MG63 (cell line): ENCODE results near the gene JMJD1C. TPM values are rescaled to one million over a fixed set of nuclear protein-coding genes. Genes with fewer than 3 reads are reported as not detected.
"Not testable (repeated sequence)": the region's sequence is repeated elsewhere in the genome, so short reads cannot be mapped to it uniquely, and the experiment has no call there.

ENCODE experiments used
- DNase-seq: peaks from one replicate; pipeline ENCODE4 v3.0.0-alpha.2; 2020
- H3K27me3 ChIP-seq: fragments of 250-450 bp; sonication (Bioruptor Pico); 2 replicates; pipeline ENCODE4 v1.5.1; 2020; ENCODE audit warnings: mild to moderate bottlenecking, moderate library complexity
- H3K36me3 ChIP-seq: fragments of 250-450 bp; sonication (Bioruptor Pico); 2 replicates; pipeline ENCODE4 v1.5.1; 2020; ENCODE audit warnings: mild to moderate bottlenecking, moderate library complexity
- H3K4me3 ChIP-seq: fragments of 250-450 bp; sonication (Bioruptor Pico); 2 replicates; pipeline ENCODE4 v1.5.1; 2020; ENCODE audit warnings: mild to moderate bottlenecking, moderate library complexity
- H3K9me3 ChIP-seq: fragments of 250-450 bp; sonication (Bioruptor Pico); 2 replicates; pipeline ENCODE4 v1.5.1; 2020; ENCODE audit warnings: mild to moderate bottlenecking, moderate library complexity
- total RNA-seq: library from RNA; depleted of rRNA; stranded (reverse); fragments of >200 nt; shearing (Covaris generic); gene quantifications from 2 replicates; pipeline ENCODE4 v1.2.3, GENCODE V29; 2014; ENCODE audit warnings: low replicate concordance

Gene JMJD1C
- total RNA-seq, 1 experiment from 2014 or later = 14.1 TPM

- no peak overlapping the region for H3K4me3 ChIP-seq
- H3K36me3 ChIP-seq = no peaks in the 10 kb centered on the region
- no peaks in the 10 kb centered on the region for H3K27me3 ChIP-seq
- H3K9me3 ChIP-seq = no peaks in the 10 kb centered on the region
- no peak for DNase-seq
Observed at GRCh38 chr10:63318491-63318890, 147.3 kb downstream of the JMJD1C start.

DNA sequence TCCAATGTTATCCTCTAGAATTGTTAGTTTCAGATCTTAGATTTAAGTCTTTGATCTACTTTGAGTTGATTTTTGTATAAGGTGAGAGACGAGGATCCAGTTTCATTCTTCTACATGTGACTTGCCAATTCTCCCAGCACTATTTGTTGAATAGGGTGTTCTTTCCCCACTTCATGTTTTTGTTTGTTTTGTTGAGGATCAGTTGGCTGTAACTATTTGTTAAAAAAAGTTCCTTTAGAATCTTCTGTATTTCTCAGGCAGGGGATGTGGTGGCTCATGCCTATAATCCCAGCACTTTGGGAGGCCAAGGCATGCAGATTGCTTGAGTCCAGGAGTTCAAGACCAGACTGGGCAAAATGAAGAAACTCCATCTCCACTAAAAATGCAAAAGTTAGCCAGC, 151.8 kb downstream of the JMJD1C start:
- no peak for DNase-seq
- H3K27me3 ChIP-seq = no peaks in the 10 kb centered on the region

GRCh38 chr10:63313066-63313717, 152.6 kb downstream of the JMJD1C start:
- H3K9me3 ChIP-seq = no peaks in the 10 kb centered on the region
- no peaks in the 10 kb centered on the region for H3K27me3 ChIP-seq
- DNase-seq = no peak
- H3K4me3 ChIP-seq = no peak overlapping the region
- no peaks in the 10 kb centered on the region for H3K36me3 ChIP-seq

More for the DNA sequence above, 151.8 kb downstream of the JMJD1C start:
- Histone ChIP-seq H3K36me3 (no peaks in the 10 kb centered on the region), H3K4me3 (no peak overlapping the region), H3K9me3 (no peaks in the 10 kb centered on the region)

- no peaks in the 10 kb centered on the region for H3K36me3 ChIP-seq
Observed at GRCh38 chr10:63308628-63309027, 157.1 kb downstream of the JMJD1C start.

DNA sequence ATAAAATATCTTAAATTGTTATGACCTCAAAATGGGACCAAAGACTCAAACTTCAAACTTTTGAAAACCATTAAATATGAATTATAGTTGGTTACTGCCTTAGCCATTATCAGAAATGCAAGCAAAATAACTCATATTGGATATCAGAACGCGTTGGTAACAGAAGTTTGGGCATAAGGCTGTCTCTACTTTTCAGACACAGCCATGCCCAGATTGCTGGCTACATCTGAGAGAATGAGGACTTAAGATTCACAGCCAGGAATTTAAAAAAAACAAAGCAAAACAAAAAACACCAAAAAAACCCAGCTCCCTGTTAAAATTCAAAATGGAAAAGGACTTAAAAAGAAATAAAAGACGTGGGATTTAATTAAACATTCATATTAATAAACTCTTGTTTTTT, 161.6 kb downstream of the JMJD1C start:
- no peaks in the 10 kb centered on the region for H3K27me3 ChIP-seq
- H3K36me3 ChIP-seq = no peaks in the 10 kb centered on the region
- H3K9me3 ChIP-seq = no peaks in the 10 kb centered on the region
- no peak for DNase-seq
- H3K4me3 ChIP-seq = no peak overlapping the region

More at GRCh38 chr10:63308628-63309027, 157.1 kb downstream of the JMJD1C start:
- Histone ChIP-seq H3K27me3 (no peaks in the 10 kb centered on the region), H3K9me3 (no peaks in the 10 kb centered on the region), H3K4me3 (no peak overlapping the region)
- no peak for DNase-seq

- H3K36me3 ChIP-seq = no peaks in the 10 kb centered on the region
- H3K9me3 ChIP-seq = no peaks in the 10 kb centered on the region
- no peak overlapping the region for H3K4me3 ChIP-seq
- H3K27me3 ChIP-seq = no peaks in the 10 kb centered on the region
- DNase-seq = no peak
Observed at GRCh38 chr10:63300801-63301200, 165.0 kb downstream of the JMJD1C start.

DNA sequence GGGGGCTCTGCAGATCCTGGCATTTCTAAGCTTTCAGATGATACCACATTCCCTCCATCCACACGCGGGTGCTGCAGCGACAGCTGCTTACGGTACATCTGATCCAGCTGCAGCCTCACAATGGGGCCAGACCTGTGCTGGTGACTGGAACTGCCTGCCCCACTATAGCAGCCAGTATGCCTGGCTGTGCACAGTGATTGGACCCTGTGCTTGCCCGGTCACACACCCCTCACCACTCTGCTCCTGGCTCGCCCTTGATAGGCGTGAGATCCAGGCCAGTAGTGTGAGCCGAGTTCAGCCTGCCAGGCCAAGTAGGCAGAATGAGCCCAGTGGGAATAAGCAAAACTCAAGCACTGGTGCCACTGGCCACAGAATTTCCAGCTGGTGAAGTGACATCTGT, 167.8 kb downstream of the JMJD1C start:
- DNase-seq = no peak
- H3K4me3 ChIP-seq = no peak overlapping the region

GRCh38 chr10:63294781-63295180, 171.0 kb downstream of the JMJD1C start:
- Histone ChIP-seq H3K4me3 (no peak overlapping the region), H3K9me3 (no peaks in the 10 kb centered on the region), H3K27me3 (no peaks in the 10 kb centered on the region), H3K36me3 (no peaks in the 10 kb centered on the region)
- DNase-seq = no peak

More for the DNA sequence above, 167.8 kb downstream of the JMJD1C start:
- no peaks in the 10 kb centered on the region for H3K36me3 ChIP-seq
- H3K27me3 ChIP-seq = no peaks in the 10 kb centered on the region
- no peaks in the 10 kb centered on the region for H3K9me3 ChIP-seq

DNA sequence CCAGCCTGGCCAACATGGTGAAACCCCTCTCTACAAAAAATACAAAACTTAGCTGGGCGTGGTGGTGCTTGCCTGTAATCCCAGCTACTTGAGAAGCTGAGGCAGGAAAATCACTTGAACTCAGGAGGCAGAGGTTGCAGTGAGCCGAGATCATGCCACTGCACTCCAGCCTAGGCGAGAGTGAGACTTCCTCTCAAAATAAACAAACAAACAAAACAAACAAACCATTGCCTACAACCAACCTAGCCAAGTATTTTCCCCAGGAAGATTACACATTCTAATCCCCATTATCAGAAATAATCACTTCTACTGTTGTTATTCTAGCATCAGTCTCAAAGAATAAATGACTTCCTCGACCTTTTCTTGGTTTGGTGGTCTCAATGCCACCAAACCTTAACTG, 172.9 kb downstream of the JMJD1C start:
- H3K9me3 ChIP-seq, H3K4me3 ChIP-seq, H3K27me3 ChIP-seq, H3K36me3 ChIP-seq, DNase-seq: not testable (repeated sequence)

DNA sequence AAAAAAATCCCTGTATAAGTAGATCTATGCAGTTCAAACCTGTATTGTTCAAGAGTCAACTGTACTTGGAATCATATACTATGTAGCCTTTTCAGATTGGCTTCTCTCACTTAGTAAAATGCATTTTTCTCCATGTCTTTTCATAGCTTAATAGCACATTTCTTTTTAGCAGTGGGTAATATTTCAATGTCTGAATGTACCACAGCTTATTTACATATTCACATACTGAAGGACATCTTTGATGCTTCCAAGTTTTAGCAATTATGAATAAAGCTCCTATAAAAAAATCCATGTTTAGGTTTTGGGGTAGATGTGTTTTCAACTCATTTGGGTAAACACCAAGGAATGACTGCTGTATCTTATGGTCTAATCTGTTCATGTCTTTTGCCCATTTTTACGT, 177.6 kb downstream of the JMJD1C start:
- H3K9me3 ChIP-seq = no peaks in the 10 kb centered on the region
- H3K4me3 ChIP-seq = no peak overlapping the region
- H3K36me3 ChIP-seq = no peaks in the 10 kb centered on the region
- no peak for DNase-seq
- no peaks in the 10 kb centered on the region for H3K27me3 ChIP-seq

- Histone ChIP-seq H3K27me3 (no peaks in the 10 kb centered on the region), H3K36me3 (no peaks in the 10 kb centered on the region), H3K9me3 (no peaks in the 10 kb centered on the region), H3K4me3 (no peak overlapping the region)
- DNase-seq = no peak
Observed at GRCh38 chr10:63286754-63287264, 179.0 kb downstream of the JMJD1C start.

DNA sequence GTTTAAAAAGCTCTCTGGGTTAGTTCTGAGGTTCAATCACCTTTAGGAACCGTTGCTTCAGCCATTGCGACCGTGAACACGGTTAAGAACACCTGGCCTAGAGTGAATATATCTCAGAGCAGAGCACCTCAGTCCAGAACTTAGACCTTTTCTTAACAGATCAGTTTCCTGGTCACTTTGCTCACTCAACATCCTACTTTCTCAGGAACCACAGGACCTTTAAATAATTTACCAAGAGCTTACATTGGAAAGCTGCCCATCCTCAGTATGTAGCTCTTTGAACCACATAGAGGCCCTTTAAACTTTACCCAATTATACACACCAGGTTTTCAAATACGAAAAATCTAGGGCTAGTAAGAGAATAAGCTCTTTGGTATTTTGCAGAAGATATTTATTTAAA, 179.4 kb downstream of the JMJD1C start:
- no peaks in the 10 kb centered on the region for H3K36me3 ChIP-seq
- H3K9me3 ChIP-seq = no peaks in the 10 kb centered on the region
- no peaks in the 10 kb centered on the region for H3K27me3 ChIP-seq
- no peak for DNase-seq
- no peak overlapping the region for H3K4me3 ChIP-seq

- H3K4me3 ChIP-seq, H3K9me3 ChIP-seq, DNase-seq, H3K27me3 ChIP-seq, H3K36me3 ChIP-seq: not testable (repeated sequence)
Observed at GRCh38 chr10:63283901-63284300, 181.9 kb downstream of the JMJD1C start.

GRCh38 chr10:63283093-63283492, 182.7 kb downstream of the JMJD1C start:
- Histone ChIP-seq H3K4me3 (no peak overlapping the region), H3K9me3 (no peaks in the 10 kb centered on the region), H3K36me3 (no peaks in the 10 kb centered on the region), H3K27me3 (no peaks in the 10 kb centered on the region)
- no peak for DNase-seq

DNA sequence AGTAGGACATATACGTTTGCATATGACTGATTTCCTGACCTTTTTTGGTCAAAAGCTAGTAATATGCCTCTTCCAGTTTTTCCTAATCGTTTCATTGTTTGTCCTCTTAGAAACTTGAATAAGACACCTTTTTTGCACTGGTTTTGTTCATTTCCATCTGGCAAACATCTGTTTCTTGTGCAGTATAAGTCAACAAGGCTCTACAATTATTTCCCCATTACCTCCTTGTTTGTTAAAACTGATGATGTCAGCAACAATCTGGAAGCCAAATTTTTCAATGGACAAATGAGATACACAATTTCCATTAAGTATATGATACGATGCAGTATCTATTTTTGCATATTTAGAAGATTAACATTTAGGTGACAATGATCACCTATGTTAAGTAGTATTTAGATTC, 183.8 kb downstream of the JMJD1C start:
- no peaks in the 10 kb centered on the region for H3K27me3 ChIP-seq
- no peaks in the 10 kb centered on the region for H3K36me3 ChIP-seq
- no peak overlapping the region for H3K4me3 ChIP-seq
- H3K9me3 ChIP-seq = no peaks in the 10 kb centered on the region
- no peak for DNase-seq

DNA sequence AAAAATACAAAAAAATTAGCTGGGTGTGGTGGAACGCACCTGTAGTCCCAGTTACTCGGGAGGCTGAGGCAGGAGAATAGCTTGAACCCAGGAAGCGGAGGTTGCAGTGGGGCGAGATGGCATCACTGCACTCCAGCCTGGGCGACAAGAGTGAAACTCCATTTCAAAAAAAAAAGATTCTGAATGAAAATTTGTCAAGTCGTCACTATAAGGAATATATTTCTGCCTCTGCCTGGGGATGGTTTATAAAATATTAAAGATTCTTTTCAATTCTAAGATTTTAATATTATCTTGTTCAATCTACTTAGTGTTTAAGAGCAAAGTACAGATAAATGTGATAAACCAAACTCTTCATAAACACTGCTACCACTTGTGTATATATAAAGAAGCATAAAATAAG, 185.4 kb downstream of the JMJD1C start:
- Histone ChIP-seq H3K9me3 (no peaks in the 10 kb centered on the region), H3K4me3 (no peak overlapping the region), H3K27me3 (no peaks in the 10 kb centered on the region), H3K36me3 (no peaks in the 10 kb centered on the region)
- no peak for DNase-seq

DNA sequence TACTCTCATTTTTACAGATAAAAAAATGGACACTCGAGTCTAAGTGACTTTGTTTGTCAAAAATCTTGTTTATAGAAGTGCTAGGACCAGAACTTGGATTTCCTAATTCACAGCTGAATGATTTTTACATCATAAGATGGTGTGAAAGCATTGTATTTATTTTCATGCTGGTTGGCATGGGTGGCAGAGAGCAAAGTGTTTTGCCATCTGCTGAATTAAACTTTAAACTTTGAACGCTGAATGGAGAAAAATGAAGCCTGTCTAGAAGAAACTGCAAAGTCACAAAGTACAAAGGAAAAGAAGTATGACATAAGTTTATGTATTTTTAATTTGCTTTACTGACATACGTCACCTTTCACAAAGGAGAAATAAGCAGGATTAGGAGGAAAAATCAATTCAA, 190.7 kb downstream of the JMJD1C start:
- DNase-seq = no peak
- Histone ChIP-seq H3K9me3 (no peaks in the 10 kb centered on the region), H3K27me3 (no peaks in the 10 kb centered on the region), H3K36me3 (no peaks in the 10 kb centered on the region), H3K4me3 (no peak overlapping the region)

GRCh38 chr10:63273577-63273976, 192.2 kb downstream of the JMJD1C start:
- no peak overlapping the region for H3K4me3 ChIP-seq
- no peak for DNase-seq

More at GRCh38 chr10:63273577-63273976, 192.2 kb downstream of the JMJD1C start:
- no peaks in the 10 kb centered on the region for H3K9me3 ChIP-seq
- H3K36me3 ChIP-seq = no peaks in the 10 kb centered on the region
- H3K27me3 ChIP-seq = no peaks in the 10 kb centered on the region
